HepG2 (cell line): ENCODE data around the gene IHH. TPM values are rescaled to one million over a fixed set of nuclear protein-coding genes. Genes with fewer than 3 reads are reported as not detected.
A peak's percentile ranks its signal among the peaks of the same experiment; 100 is the strongest.

Experiments
- ADNP ChIP-seq: sonication (generic); formaldehyde crosslinking; IDR thresholded peaks from 2 replicates; pipeline ENCODE4 v1.4.0; 2020; ENCODE audit warnings: missing genetic modification reagents
- FOXC1 ChIP-seq: sonication (generic); formaldehyde crosslinking; IDR thresholded peaks from 2 replicates; pipeline ENCODE4 v1.8.0; 2022; ENCODE audit warnings: mild to moderate bottlenecking, missing genetic modification reagents, borderline replicate concordance
- KDM2A ChIP-seq: sonication (generic); formaldehyde crosslinking; IDR thresholded peaks from 2 replicates; pipeline ENCODE4 v1.4.0; 2020; ENCODE audit warnings: low read depth, missing genetic modification reagents, borderline replicate concordance
- KLF16 ChIP-seq, 2 experiments: sonication (generic) in 1 of 2; formaldehyde crosslinking in 1 of 2; IDR thresholded peaks; 2 replicates each; pipeline versions ENCODE4 v1.6.1 to v1.8.0; 2016 to 2023; ENCODE audit warnings: missing genetic modification reagents in 2 of 2, missing compliant biosample characterization in 1 of 2
- MAFG ChIP-seq: sonication (generic); formaldehyde crosslinking; IDR thresholded peaks from 2 replicates; pipeline ENCODE4 v1.5.1; 2020; ENCODE audit warnings: mild to moderate bottlenecking, missing genetic modification reagents
- MAFK ChIP-seq, 2 experiments: IDR thresholded peaks in 1 of 2; conservative IDR thresholded peaks in 1 of 2; 2 replicates each; pipeline ENCODE4 v1.6.1; 2011; ENCODE audit warnings: improper control_type of control experiment in 2 of 2, low read length in 2 of 2
- NFE2 ChIP-seq: sonication (generic); formaldehyde crosslinking; IDR thresholded peaks from 2 replicates; pipeline ENCODE4 v1.4.0; 2020; ENCODE audit warnings: missing genetic modification reagents
- NR2C2 ChIP-seq: sonication (generic); formaldehyde crosslinking; IDR thresholded peaks from 2 replicates; pipeline ENCODE4 v1.4.0; 2020; ENCODE audit warnings: missing genetic modification reagents, mild to moderate bottlenecking, moderate library complexity, borderline replicate concordance
- NR2F6 ChIP-seq, 2 experiments: IDR thresholded peaks; 2 replicates each; pipeline ENCODE4 v1.6.1; 2016; ENCODE audit warnings: antibody characterized with exemption in 1 of 2, mild to moderate bottlenecking in 1 of 2
- PAF1 ChIP-seq: IDR thresholded peaks from 2 replicates; pipeline ENCODE4 v1.6.1; 2016; ENCODE audit warnings: missing genetic modification reagents, missing compliant biosample characterization
- RARG ChIP-seq: sonication (generic); formaldehyde crosslinking; IDR thresholded peaks from 2 replicates; pipeline ENCODE4 v1.4.0; 2020; ENCODE audit warnings: low read depth, mild to moderate bottlenecking, missing genetic modification reagents
- THAP11 ChIP-seq: IDR thresholded peaks from 2 replicates; pipeline ENCODE4 v1.6.1; 2016; ENCODE audit warnings: missing biosample characterization, missing genetic modification reagents
- ZBTB38 ChIP-seq: sonication (generic); formaldehyde crosslinking; IDR thresholded peaks from 2 replicates; pipeline ENCODE4 v1.5.1; 2020; ENCODE audit warnings: mild to moderate bottlenecking, missing genetic modification reagents
- ZFYVE20 ChIP-seq: sonication (generic); formaldehyde crosslinking; IDR thresholded peaks from 2 replicates; pipeline ENCODE4 v1.8.0; 2023; ENCODE audit warnings: low read depth, mild to moderate bottlenecking, moderate library complexity, missing genetic modification reagents, borderline replicate concordance
- ZNF230 ChIP-seq: sonication (generic); formaldehyde crosslinking; IDR thresholded peaks from 2 replicates; pipeline ENCODE4 v1.4.0; 2020; ENCODE audit warnings: mild to moderate bottlenecking, missing genetic modification reagents
- ZNF460 ChIP-seq: sonication (generic); formaldehyde crosslinking; IDR thresholded peaks from 2 replicates; pipeline ENCODE4 v1.5.1; 2020; ENCODE audit warnings: missing genetic modification reagents, mild to moderate bottlenecking, borderline replicate concordance
- ZNF547 ChIP-seq: sonication (generic); formaldehyde crosslinking; IDR thresholded peaks from 2 replicates; pipeline ENCODE4 v1.5.1; 2020; ENCODE audit warnings: mild to moderate bottlenecking, missing genetic modification reagents
- ZNF678 ChIP-seq: sonication (generic); formaldehyde crosslinking; IDR thresholded peaks from 2 replicates; pipeline ENCODE4 v1.4.0; 2020; ENCODE audit warnings: mild to moderate bottlenecking, missing genetic modification reagents
- ZNF780A ChIP-seq: sonication (generic); formaldehyde crosslinking; IDR thresholded peaks from 2 replicates; pipeline ENCODE4 v1.8.0; 2022; ENCODE audit warnings: mild to moderate bottlenecking, missing genetic modification reagents, moderate library complexity
- ZSCAN12 ChIP-seq: sonication (generic); formaldehyde crosslinking; IDR thresholded peaks from 2 replicates; pipeline ENCODE4 v1.9.0; 2021; ENCODE audit warnings: mild to moderate bottlenecking, missing genetic modification reagents
- polyA plus RNA-seq, 8 experiments: library from polyadenylated mRNA; depleted of rRNA in 3 of 8; stranded (reverse) in 7 of 8; unstranded in 1 of 8; fragments of >200 nt; fragmentation: Illumina TruSeq in 4 of 8; extraction: Trizol in 4 of 8; gene quantifications; 2 replicates each; pipeline versions ENCODE4 v1.2.1 to v1.2.3, GENCODE V29; 2011 to 2016; ENCODE audit warnings: low read depth in 4 of 8, missing spikeins in 1 of 8, mixed read lengths in 1 of 8; ENCODE audit not compliant: insufficient read depth in 1 of 8
- total RNA-seq, 5 experiments: library from RNA; depleted of rRNA; stranded (reverse); fragments of >200 nt; fragmentation: Illumina TruSeq; extraction: Trizol; gene quantifications; 2 replicates each; pipeline ENCODE4 v1.2.3, GENCODE V29; 2016; ENCODE audit warnings: low read depth in 1 of 5
- TF ChIP-seq, protein P1 (sequence below): sonication (generic); formaldehyde crosslinking; IDR thresholded peaks from 2 replicates; pipeline ENCODE4 v1.4.0; 2020; ENCODE audit warnings: mild to moderate bottlenecking, missing genetic modification reagents
- TF ChIP-seq, protein P2 (sequence below): IDR thresholded peaks from 2 replicates; pipeline ENCODE4 v1.6.1; 2016; ENCODE audit warnings: control low read depth
- TF ChIP-seq, protein P3 (sequence below): sonication (generic); formaldehyde crosslinking; IDR thresholded peaks from 2 replicates; pipeline ENCODE4 v1.4.0; 2020; ENCODE audit warnings: missing genetic modification reagents, borderline replicate concordance
- TF ChIP-seq, protein P4 (sequence below): sonication (generic); formaldehyde crosslinking; IDR thresholded peaks from 2 replicates; pipeline ENCODE4 v1.8.0; 2022; ENCODE audit warnings: missing genetic modification reagents, low read depth, mild to moderate bottlenecking, borderline replicate concordance
- TF ChIP-seq, protein P5 (sequence below): sonication (generic); formaldehyde crosslinking; IDR thresholded peaks from 2 replicates; pipeline ENCODE4 v1.8.1; 2023; ENCODE audit warnings: missing genetic modification reagents, mild to moderate bottlenecking, borderline replicate concordance

The IHH gene
- total and polyA plus RNA-seq, 2 of the 13 experiments (the other 11 are each of a cell fraction or from before 2014, with no cell fraction given): 0.42 TPM; not detected in 1

DNA sequence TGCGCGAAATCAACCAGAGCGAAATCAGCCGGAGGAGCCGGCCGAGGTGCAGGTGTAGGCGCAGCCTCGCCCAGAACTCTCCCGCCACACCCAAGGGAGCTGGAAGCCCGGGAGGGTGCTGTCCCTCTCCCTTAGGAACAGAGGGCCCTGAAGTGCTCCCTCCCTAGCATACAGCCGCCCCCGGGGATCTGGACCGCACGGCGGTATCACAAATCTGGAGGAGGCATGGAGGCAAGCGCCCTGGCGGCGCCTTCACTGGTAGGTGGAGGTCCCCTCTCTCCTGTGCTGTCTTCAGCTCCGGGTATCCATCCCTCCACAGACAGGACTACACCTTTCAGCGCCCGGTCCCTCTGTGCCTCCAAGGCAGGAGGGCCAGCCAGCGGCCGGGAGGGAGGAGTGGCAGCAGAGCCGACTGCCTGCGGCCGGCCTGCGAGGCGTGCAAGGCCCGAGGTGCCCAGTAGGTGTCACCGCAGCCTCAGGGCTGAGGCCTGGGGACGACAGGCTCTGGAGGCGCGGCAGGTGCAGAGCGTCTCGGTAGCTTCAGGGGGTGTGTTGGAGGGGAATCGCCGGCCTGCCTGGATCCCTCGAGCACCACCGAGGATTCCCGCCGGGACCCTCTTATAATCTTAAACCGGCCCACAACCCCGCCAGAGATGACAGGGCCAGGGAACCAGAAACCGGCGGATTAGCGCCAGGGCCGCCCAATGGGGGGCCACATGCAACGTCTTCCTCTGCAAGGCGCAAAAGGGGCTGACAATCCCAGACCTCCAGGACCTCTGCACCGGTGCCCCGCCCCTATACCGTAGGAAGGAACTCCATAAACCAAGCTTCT lies 2.8 kb downstream of the IHH start (continued):
- TF ChIP-seq ZBTB38 (CRISPR knock-in tag) (peak; percentile 64; the same call in 1 of the 2 replicates), NFE2 (CRISPR knock-in tag) (no peak), RARG (CRISPR knock-in tag) (no peak), MAFK (conservative IDR thresholded peaks at IDR 0.05 in 1 of 2, IDR thresholded peaks at IDR 0.05 in 1 of 2; ENCODE audit: low read length in 2 of 2) (no peak), KLF16 (CRISPR knock-in tag; IDR thresholded peaks at IDR 0.05) (peak in 1 of 2 experiments; percentile 55; a peak in 1 of 4 replicates), ZNF780A (no peak), ZNF230 (CRISPR knock-in tag) (no peak; the same call in 1 of the 2 replicates), NR2C2 (CRISPR knock-in tag) (no peak), THAP11 (CRISPR knock-in tag) (peak; percentile 65; the same call in 1 of the 2 replicates), ZFYVE20 (CRISPR knock-in tag) (no peak), ZNF678 (CRISPR knock-in tag) (no peak), ZSCAN12 (CRISPR knock-in tag) (0 out of 2 replicates have a peak, but pooled peaks have one; percentile 41), MAFG (CRISPR knock-in tag) (no peak), ZNF460 (CRISPR knock-in tag) (no peak), ADNP (CRISPR knock-in tag) (no peak), PAF1 (CRISPR knock-in tag) (no peak), ZNF547 (CRISPR knock-in tag) (no peak; the same call in 1 of the 2 replicates), KDM2A (CRISPR knock-in tag) (peak; percentile 92; the same call in 1 of the 2 replicates), FOXC1 (CRISPR knock-in tag) (no peak), NR2F6 (IDR thresholded peaks at IDR 0.05) (no peak), NR2F6 (CRISPR knock-in tag; IDR thresholded peaks at IDR 0.05) (peak; percentile 55; the same call in 1 of the 2 replicates)
- TF ChIP-seq, protein P1, sequence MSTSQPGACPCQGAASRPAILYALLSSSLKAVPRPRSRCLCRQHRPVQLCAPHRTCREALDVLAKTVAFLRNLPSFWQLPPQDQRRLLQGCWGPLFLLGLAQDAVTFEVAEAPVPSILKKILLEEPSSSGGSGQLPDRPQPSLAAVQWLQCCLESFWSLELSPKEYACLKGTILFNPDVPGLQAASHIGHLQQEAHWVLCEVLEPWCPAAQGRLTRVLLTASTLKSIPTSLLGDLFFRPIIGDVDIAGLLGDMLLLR (CRISPR knock-in tag): no peak
- TF ChIP-seq, protein P2, sequence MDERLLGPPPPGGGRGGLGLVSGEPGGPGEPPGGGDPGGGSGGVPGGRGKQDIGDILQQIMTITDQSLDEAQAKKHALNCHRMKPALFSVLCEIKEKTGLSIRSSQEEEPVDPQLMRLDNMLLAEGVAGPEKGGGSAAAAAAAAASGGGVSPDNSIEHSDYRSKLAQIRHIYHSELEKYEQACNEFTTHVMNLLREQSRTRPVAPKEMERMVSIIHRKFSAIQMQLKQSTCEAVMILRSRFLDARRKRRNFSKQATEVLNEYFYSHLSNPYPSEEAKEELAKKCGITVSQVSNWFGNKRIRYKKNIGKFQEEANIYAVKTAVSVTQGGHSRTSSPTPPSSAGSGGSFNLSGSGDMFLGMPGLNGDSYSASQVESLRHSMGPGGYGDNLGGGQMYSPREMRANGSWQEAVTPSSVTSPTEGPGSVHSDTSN (CRISPR knock-in tag): no peak
- TF ChIP-seq, protein P3, sequence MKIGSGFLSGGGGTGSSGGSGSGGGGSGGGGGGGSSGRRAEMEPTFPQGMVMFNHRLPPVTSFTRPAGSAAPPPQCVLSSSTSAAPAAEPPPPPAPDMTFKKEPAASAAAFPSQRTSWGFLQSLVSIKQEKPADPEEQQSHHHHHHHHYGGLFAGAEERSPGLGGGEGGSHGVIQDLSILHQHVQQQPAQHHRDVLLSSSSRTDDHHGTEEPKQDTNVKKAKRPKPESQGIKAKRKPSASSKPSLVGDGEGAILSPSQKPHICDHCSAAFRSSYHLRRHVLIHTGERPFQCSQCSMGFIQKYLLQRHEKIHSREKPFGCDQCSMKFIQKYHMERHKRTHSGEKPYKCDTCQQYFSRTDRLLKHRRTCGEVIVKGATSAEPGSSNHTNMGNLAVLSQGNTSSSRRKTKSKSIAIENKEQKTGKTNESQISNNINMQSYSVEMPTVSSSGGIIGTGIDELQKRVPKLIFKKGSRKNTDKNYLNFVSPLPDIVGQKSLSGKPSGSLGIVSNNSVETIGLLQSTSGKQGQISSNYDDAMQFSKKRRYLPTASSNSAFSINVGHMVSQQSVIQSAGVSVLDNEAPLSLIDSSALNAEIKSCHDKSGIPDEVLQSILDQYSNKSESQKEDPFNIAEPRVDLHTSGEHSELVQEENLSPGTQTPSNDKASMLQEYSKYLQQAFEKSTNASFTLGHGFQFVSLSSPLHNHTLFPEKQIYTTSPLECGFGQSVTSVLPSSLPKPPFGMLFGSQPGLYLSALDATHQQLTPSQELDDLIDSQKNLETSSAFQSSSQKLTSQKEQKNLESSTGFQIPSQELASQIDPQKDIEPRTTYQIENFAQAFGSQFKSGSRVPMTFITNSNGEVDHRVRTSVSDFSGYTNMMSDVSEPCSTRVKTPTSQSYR (CRISPR knock-in tag): no peak
- TF ChIP-seq, protein P4, sequence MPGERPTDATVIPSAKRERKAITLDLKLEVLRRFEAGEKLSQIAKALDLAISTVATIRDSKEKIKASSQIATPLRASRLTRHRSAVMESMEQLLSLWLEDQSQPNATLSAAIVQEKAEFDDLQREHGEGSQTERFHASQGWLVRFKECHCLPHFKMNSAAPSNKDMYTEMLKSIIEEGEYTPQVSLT (CRISPR knock-in tag): no peak
- TF ChIP-seq, protein P5, sequence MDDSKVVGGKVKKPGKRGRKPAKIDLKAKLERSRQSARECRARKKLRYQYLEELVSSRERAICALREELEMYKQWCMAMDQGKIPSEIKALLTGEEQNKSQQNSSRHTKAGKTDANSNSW (CRISPR knock-in tag): no peak; the same call in 1 of the 2 replicates
